ENCODE results near the gene CHST2.
"Not testable (repeated sequence)": the region's sequence is repeated elsewhere in the genome, so short reads cannot be mapped to it uniquely, and the experiment has no call there.

Gene CHST2

DNA sequence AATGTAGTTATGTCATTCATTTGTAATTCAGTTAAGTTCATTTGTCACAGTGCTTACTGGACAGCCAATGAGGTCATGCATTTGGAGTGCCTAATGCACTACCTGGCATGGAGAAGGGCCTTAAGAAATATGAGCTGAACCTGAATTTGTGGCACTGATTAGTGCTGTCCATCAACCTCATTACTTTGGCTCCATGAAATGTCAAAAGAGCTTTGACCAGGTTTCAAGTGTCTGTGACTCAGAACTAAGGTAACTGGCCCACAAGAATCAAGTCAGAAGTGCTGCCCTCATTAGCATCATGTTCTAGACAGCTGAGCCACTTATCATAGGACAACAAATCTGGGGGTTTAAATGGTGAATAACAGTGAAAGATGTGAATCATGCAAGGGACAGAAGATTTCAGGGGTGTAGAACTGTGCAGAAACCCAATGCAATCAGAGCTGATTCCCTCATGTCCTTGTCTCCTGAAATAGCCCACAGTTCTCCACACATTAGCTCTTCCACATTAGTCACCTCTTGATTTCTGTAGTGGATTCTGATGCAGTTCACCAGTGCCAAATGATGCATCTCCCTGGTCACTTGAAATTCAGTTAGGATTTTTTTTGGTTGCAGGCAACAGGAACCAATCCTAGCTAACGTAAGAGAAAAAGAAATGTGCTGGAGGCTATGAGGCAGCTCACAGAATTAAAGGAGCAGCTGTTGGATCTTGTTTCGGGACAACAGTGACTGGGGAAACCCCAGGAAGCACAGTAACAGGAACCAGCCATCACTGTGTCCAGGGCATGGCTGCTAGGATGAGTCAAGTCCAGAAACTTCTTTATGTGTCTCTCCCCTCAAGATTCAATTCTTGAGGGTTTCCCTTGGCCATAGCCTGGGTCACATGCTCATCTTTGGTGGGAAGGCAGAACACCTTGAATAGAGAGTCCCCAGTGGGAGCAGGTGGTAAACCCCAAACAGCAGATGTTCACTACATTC lies 38.7 kb downstream of the CHST2 start:
- DNase-seq, result no peak
- in situ Hi-C loops (cut with MboI; ENCODE audit: low pct_unique_long_range_greater_than_20kb, low sequenced_read_pairs), result no loop called here

GRCh38 chr3:143160437-143160836 lies 40.9 kb downstream of the CHST2 start:
- in situ Hi-C loops (cut with MboI; ENCODE audit: low pct_unique_long_range_greater_than_20kb, low sequenced_read_pairs), result no loop called here
- no peak for DNase-seq

DNA sequence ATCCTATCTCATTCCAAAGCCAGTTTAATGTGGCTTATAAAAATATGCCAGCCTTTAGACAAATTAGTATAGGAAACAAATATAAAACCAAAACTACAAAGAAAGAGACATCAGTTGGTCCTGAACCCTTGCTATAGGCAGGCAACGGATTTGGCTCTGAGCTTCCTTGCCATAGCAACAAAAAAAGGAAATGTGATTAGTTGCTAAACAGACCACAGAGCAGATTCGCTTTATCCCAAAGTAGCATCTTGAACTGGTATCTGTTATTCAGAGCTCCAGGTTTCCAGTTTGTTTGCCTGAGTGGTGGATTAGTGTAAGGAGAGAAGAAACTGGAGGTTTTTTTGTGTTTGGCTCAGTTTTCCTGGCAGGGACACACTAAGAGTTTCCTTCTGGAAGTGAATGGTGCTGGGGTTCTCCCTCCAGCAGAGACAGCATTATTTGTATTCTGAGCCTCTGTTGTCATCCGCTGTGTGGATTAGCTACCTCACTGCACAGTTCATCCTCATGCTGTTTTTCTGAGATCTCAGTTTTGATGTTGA lies 44.1 kb downstream of the CHST2 start:
- DNase-seq, result no peak
- in situ Hi-C loops (cut with MboI; ENCODE audit: low pct_unique_long_range_greater_than_20kb, low sequenced_read_pairs), result no loop called here

DNA sequence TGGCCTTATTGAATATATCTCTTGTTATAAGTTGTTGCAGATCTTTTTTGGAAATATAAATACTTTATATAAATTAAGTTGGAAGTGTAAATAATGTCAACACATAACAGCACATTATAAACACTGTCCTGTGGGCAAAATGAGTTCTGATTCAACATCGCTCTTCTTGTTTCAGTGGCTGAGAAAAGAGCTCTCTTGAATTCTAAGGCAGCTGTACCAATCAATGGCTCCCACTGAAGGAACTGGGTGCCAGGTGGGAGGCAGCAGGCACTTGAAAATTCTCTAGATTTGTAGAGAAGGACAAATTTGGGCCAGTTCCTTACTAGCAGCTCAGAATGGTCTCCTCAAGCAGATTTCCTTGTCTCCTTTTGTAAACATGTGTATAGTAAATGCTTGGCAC lies 45.6 kb downstream of the CHST2 start:
- in situ Hi-C loops (cut with MboI; ENCODE audit: low pct_unique_long_range_greater_than_20kb, low sequenced_read_pairs), result no loop called here
- DNase-seq, result no peak

GRCh38 chr3:143165612-143166285 lies 46.2 kb downstream of the CHST2 start:
- in situ Hi-C loops (cut with MboI; ENCODE audit: low pct_unique_long_range_greater_than_20kb, low sequenced_read_pairs), result not testable (repeated sequence)
- peak; percentile 54 for DNase-seq

DNA sequence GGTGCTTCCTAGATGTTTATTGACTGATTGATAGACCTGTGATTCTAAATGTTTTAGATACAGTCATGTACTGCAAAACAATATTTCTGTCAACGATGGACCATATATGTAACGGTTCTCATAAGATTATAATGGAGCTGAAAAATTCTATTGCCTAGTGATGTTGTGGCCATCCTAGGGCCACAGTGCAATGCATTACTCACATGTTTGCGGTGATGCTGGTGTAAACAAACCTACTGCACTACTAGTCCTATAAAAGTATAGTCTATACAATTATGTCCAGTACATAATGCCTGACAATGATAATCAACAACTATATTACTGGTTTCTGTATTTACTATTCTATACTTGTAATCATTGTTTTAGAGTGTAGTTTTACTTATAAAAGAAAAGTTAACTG lies 46.8 kb downstream of the CHST2 start:
- in situ Hi-C loops (cut with MboI; ENCODE audit: low pct_unique_long_range_greater_than_20kb, low sequenced_read_pairs), result no loop called here
- DNase-seq, result no peak

DNA sequence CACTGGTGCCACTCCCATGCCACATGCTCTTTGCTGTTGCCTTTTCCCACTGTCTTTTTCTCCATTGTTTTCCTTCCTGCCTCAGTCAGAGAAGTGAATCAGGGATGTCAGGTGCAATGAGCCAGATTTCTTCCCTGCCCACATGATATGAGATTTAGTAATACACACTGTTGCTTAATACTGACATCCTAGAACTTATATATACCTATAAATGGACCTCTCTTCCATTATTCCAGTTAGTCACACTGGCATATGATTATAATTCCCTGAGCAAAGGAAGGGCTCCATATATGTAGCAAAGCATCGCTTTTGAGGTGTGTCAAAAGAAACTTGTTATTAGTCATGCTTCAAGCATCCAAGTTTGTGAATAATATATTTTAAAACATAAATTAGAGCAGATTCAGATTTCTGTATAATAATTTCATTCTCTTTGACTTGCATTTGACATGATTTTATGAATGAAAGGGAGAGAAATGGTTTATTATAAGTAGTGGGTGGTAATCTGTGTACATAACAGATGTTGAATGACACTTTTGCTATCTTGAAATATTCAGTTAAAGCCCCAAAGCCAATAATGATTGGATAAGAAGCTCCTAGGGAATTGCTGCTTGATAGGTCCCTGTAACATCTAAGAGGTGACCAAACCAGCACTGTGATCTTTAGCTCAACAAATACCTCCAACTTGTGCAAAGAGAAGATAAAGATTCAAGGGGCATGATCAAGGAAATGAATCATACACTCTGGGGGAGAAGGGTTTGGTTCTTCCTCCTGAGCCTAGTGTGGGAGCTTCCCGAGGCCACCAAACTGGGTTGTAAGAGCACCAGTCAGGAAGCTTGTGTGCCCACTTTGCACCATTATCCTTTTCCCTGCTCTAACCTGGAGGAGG lies 48.6 kb downstream of the CHST2 start:
- in situ Hi-C loops (cut with MboI; ENCODE audit: low pct_unique_long_range_greater_than_20kb, low sequenced_read_pairs), result no loop called here
- DNase-seq, result peak; percentile 65

- in situ Hi-C loops (cut with MboI; ENCODE audit: low pct_unique_long_range_greater_than_20kb, low sequenced_read_pairs), result no loop called here
- DNase-seq, result no peak
These were observed 49.3 kb downstream of the CHST2 start for GRCh38 chr3:143168855-143169192.

GRCh38 chr3:143170074-143170473 lies 50.5 kb downstream of the CHST2 start:
- in situ Hi-C loops (cut with MboI; ENCODE audit: low pct_unique_long_range_greater_than_20kb, low sequenced_read_pairs), result no loop called here
- DNase-seq, result peak; percentile 49

GRCh38 chr3:143170676-143171075 lies 51.1 kb downstream of the CHST2 start:
- DNase-seq, result peak; percentile 24
- in situ Hi-C loops (cut with MboI; ENCODE audit: low pct_unique_long_range_greater_than_20kb, low sequenced_read_pairs), result no loop called here

DNA sequence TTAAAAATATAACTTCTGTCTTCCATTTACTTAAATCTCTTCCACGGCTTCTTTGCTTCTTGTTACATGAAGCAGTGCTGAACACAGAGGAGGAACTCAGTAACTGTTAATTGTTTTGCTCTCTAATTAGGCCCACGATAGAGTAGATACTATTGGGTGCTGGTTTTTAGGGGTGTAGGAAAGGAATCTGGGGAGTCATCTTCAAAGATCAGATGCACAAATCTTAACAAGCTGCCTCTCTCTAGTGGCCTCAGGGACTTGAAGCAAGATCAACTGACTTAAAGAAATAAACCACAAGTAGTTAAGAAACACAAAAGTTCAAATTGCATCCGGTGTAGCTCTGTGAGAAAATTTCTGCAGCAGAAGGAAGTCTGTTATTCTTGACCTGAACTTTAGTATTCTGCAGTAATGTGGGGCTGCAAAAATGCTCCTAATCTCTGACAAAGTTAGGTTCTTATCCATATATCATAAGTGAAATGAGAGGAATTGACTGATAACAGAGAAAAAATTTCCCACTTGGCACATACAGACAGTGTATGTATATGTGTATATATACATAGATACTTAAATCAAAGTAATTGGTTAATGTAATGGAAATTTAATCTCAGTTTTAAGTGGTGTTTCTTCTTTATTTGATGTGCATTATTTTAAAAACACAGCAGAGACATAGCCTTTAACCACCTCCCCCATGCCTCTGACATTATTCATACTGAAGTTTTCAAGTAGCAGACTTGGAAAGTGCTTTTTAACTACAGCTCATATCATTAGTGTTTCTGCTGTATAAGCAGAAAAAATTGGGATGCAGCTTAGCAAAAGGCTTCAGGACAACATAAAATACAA lies 51.8 kb downstream of the CHST2 start:
- in situ Hi-C loops (cut with MboI; ENCODE audit: low pct_unique_long_range_greater_than_20kb, low sequenced_read_pairs), result no loop called here
- DNase-seq, result peak; percentile 61

- in situ Hi-C loops (cut with MboI; ENCODE audit: low pct_unique_long_range_greater_than_20kb, low sequenced_read_pairs), result no loop called here
- DNase-seq, result no peak
These were observed 52.7 kb downstream of the CHST2 start for GRCh38 chr3:143172062-143172794.

DNA sequence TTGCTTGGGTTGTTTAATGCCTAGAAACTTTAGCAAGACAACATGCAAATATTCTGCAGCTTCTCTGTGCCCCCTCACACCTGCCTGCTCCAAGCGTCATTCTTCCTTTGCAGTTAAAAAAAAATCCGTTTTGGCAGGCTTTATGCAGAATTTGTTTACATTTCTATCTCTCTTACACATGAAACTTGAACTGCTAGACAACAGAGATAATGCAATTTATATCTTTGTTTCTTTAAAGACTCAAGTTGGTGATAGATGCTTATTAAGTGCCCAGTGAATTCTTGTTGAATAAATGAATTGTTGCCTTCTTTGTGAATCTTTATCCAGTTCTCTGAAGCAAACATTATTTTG lies 53.2 kb downstream of the CHST2 start:
- DNase-seq, result no peak
- in situ Hi-C loops (cut with MboI; ENCODE audit: low pct_unique_long_range_greater_than_20kb, low sequenced_read_pairs), result no loop called here

- in situ Hi-C loops (cut with MboI; ENCODE audit: low pct_unique_long_range_greater_than_20kb, low sequenced_read_pairs), result no loop called here
- no peak for DNase-seq
These were observed 53.7 kb downstream of the CHST2 start for GRCh38 chr3:143173242-143173641.
